B cell (primary cell): ENCODE data around the gene DAW1. TPM values are rescaled to one million over a fixed set of nuclear protein-coding genes. Genes with fewer than 3 reads are reported as not detected.

Source experiments
- ATAC-seq: fragments of 200-7000 bp; cut with Tn5 transposase; one replicate; pipeline ENCODE4 v1.10.0; 2021; ENCODE audit warnings: low read depth, mild to moderate bottlenecking, moderate number of reproducible peaks, moderate library complexity
- CTCF ChIA-PET: fragments of 350-600 bp; sonication (Branson Sonifier 250); formaldehyde crosslinking; loops from one replicate; lab custom pipeline; 2021; ENCODE audit warnings: antibody characterized with exemption, inconsistent platforms; lab: Charles Lee
- POLR2A ChIA-PET: fragments of 350-600 bp; sonication (Branson Sonifier 250); formaldehyde crosslinking; loops from one replicate; lab custom pipeline; 2021; ENCODE audit warnings: antibody characterized with exemption; lab: Charles Lee
- DNase-seq: peaks from one replicate; pipeline ENCODE4 v3.0.0; 2013
- H2AFZ ChIP-seq: 2 replicates; pipeline ENCODE4 v1.6.1; 2012; ENCODE audit warnings: mild to moderate bottlenecking, low read depth, low read length; ENCODE audit not compliant: insufficient read depth, poor library complexity, severe bottlenecking
- H3K27ac ChIP-seq, 2 donors: 1 replicate in 1 of 2; 2 replicates in 1 of 2; pipeline ENCODE4 v1.5.1; 2012 to 2013; ENCODE audit warnings: low read length in 2 of 2, mild to moderate bottlenecking in 2 of 2, moderate library complexity in 1 of 2
- H3K27me3 ChIP-seq, 4 experiments: fragments of 200-600 bp in 1 of 4; sonication (generic) in 1 of 4; replicated peaks in 1 of 4; 1 replicate in 2 of 4; 2 replicates in 2 of 4; pipeline versions ENCODE4 v1.6.1 to v1.7.0; 2013 to 2016; ENCODE audit warnings: low read length in 3 of 4, mild to moderate bottlenecking in 2 of 4, mixed read lengths in 1 of 4, moderate library complexity in 1 of 4; ENCODE audit not compliant: insufficient read depth in 4 of 4, control insufficient read depth in 3 of 4; ENCODE audit errors: control extremely low read depth in 1 of 4
- H3K36me3 ChIP-seq, 2 experiments: replicated peaks in 1 of 2; 1 replicate in 1 of 2; 2 replicates in 1 of 2; pipeline versions ENCODE4 v1.6.1 to v1.7.1; 2013; ENCODE audit warnings: low read length in 1 of 2; ENCODE audit not compliant: insufficient read depth in 2 of 2, control insufficient read depth in 1 of 2; ENCODE audit errors: control extremely low read depth in 1 of 2, extremely low read depth in 1 of 2
- H3K4me1 ChIP-seq, 2 donors: fragments of 200-600 bp in 1 of 2; sonication (generic) in 1 of 2; 1 replicate in 1 of 2; 2 replicates in 1 of 2; pipeline versions ENCODE4 v1.5.1 to v1.6.1; 2013 to 2017; ENCODE audit warnings: low read length in 2 of 2; ENCODE audit not compliant: control insufficient read depth in 2 of 2, insufficient read depth in 2 of 2
- H3K4me2 ChIP-seq: replicated peaks from 2 replicates; pipeline ENCODE3; 2012; ENCODE audit warnings: mild to moderate bottlenecking, low read depth, low read length; ENCODE audit not compliant: poor library complexity, severe bottlenecking
- H3K4me3 ChIP-seq, 5 experiments: fragments of 200-600 bp in 1 of 5; sonication (generic) in 1 of 5; 1 replicate in 3 of 5; 2 replicates in 2 of 5; pipeline versions ENCODE4 v1.5.1 to v1.7.0; 2011 to 2016; ENCODE audit warnings: low read length in 4 of 5, mild to moderate bottlenecking in 4 of 5, low read depth in 2 of 5, control low read depth in 1 of 5, moderate library complexity in 1 of 5; ENCODE audit not compliant: insufficient read depth in 1 of 5; ENCODE audit errors: control extremely low read depth in 1 of 5, extremely low read depth in 1 of 5
- H3K79me2 ChIP-seq: fragments of 200-600 bp; sonication (generic); one replicate; pipeline ENCODE4 v1.6.0; 2016; ENCODE audit warnings: low read length; ENCODE audit not compliant: control insufficient read depth, insufficient read depth
- H3K9ac ChIP-seq: fragments of 200-600 bp; sonication (generic); 2 replicates; pipeline ENCODE4 v1.6.1; 2017; ENCODE audit warnings: mild to moderate bottlenecking, low read length, moderate library complexity
- H3K9me3 ChIP-seq, 3 donors: one replicate each; pipeline versions ENCODE4 v1.6.1 to v1.7.1; 2013; ENCODE audit warnings: low read length in 2 of 3; ENCODE audit not compliant: control insufficient read depth in 2 of 3, insufficient read depth in 1 of 3; ENCODE audit errors: control extremely low read depth in 1 of 3
- H4K20me1 ChIP-seq: 2 replicates; pipeline ENCODE4 v1.6.0; 2012; ENCODE audit warnings: mild to moderate bottlenecking, low read length; ENCODE audit not compliant: insufficient read depth, control insufficient read depth, poor library complexity, severe bottlenecking
- H3K27ac Mint-ChIP-seq: one replicate; pipeline ENCODE4 v1.8.0; 2021; ENCODE audit warnings: mixed read lengths
- H3K27me3 Mint-ChIP-seq: one replicate; pipeline ENCODE4 v1.8.0; 2021; ENCODE audit warnings: mixed read lengths
- H3K4me1 Mint-ChIP-seq: one replicate; pipeline ENCODE4 v1.8.0; 2021; ENCODE audit warnings: mixed read lengths
- H3K4me3 Mint-ChIP-seq: one replicate; pipeline ENCODE4 v1.8.0; 2021; ENCODE audit warnings: mixed read lengths
- H3K9me3 Mint-ChIP-seq: one replicate; pipeline ENCODE4 v1.8.0; 2022; ENCODE audit warnings: mixed read lengths; ENCODE audit not compliant: insufficient read depth
- CTCF ChIP-seq: fragments of 200-600 bp; IDR thresholded peaks from one replicate; pipeline ENCODE4 v1.8.0; 2022; ENCODE audit warnings: antibody characterized with exemption, mild to moderate bottlenecking
- EZH2 ChIP-seq: IDR thresholded peaks from 2 replicates; pipeline ENCODE4 v1.6.1; 2012; ENCODE audit warnings: borderline replicate concordance, low read depth, mild to moderate bottlenecking, moderate library complexity, low read length; ENCODE audit not compliant: insufficient read depth, poor library complexity, severe bottlenecking
- WGBS: methylation state at CpG from one replicate; pipeline ENCODE4 v1.1.5; 2013; ENCODE audit warnings: missing lambda C conversion rate; ENCODE audit not compliant: insufficient coverage; 5-methylcytosine and 5-hydroxymethylcytosine counted together
- intact Hi-C: fragments of 100-400 bp; cut with micrococcal nuclease; formaldehyde crosslinking; loops from one replicate; pipeline ENCODE4 v1.10.0; 2022
- polyA plus RNA-seq: library from polyadenylated mRNA; depleted of rRNA; stranded (reverse); fragments of >200 nt; gene quantifications from 2 replicates; pipeline ENCODE4 v1.2.3, GENCODE V29; 2012
- total RNA-seq, 2 donors: library from RNA; stranded (reverse); fragments of 120-200 nt in 1 of 2; gene quantifications; 1 replicate in 1 of 2; 2 replicates in 1 of 2; pipeline versions ENCODE4 v1.2.3 to v1.2.4, GENCODE V29; 2013 to 2022

The DAW1 gene
- total and polyA plus RNA-seq, 2 donors (not counting 1 experiment from before 2014, with no cell fraction given), result not detected

DNA sequence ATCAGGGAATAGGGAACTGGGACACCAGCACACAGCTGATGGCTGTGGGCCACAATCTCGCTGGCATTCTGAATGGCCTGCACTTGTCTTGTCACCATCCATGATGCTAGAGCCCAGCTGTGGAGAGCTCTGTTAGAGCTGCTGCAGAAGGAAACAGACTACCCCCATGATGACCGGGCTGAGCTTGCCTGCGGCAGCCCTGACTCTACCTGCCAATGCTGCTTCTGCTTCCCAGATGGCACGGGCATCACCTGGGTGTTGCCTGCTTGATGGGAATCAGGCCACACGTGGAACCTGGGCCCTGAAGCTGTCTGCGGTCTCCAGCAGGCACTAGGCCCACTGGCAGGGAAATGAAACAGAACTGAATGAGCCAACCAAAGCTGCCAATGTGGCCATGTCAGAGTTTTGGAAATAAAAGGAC lies 11.2 kb upstream of the DAW1 start:
- H3K4me1 ChIP-seq, result no peaks in the 10 kb centered on the region
- H3K4me1 Mint-ChIP-seq, result no peaks in the 10 kb centered on the region
- H3K4me3 Mint-ChIP-seq, result no peak overlapping the region
- no peak overlapping the region for H2AFZ ChIP-seq
- H3K27ac Mint-ChIP-seq, result no peak overlapping the region
- H3K4me3 ChIP-seq, result no peak overlapping the region
- ATAC-seq (no peak), DNase-seq (no peak)
- intact Hi-C loops, result no loop called here
- H3K9me3 ChIP-seq, result no peaks in the 10 kb centered on the region
- H3K9me3 Mint-ChIP-seq, result no peaks in the 10 kb centered on the region
- ChIA-PET CTCF (interaction anchor here (1.2 kb wide), 1 partner anchor 30 kb away, joined by 4 read pairs; no protein-coding TSS in a partner anchor), POLR2A (no interaction called here)
- H3K27me3 ChIP-seq, result no peaks in the 10 kb centered on the region
- no peak overlapping the region for H3K4me2 ChIP-seq
- no peaks in the 10 kb centered on the region for H4K20me1 ChIP-seq
- no peaks in the 10 kb centered on the region for H3K79me2 ChIP-seq
- TF ChIP-seq EZH2, result no peak
- H3K9ac ChIP-seq, result no peak overlapping the region
- H3K27ac ChIP-seq, result no peak overlapping the region
- H3K27me3 Mint-ChIP-seq, result no peaks in the 10 kb centered on the region
- WGBS, result 92% methylated on average over 6 of the region's 6 CpGs
- no peaks in the 10 kb centered on the region for H3K36me3 ChIP-seq

GRCh38 chr2:227861011-227861410 lies 10.4 kb upstream of the DAW1 start:
- H3K4me3 ChIP-seq, result no peak overlapping the region
- Mint-ChIP-seq H3K4me1 (no peaks in the 10 kb centered on the region), H3K27ac (no peak overlapping the region), H3K4me3 (no peak overlapping the region), H3K27me3 (peaks cover 4% of the 10 kb centered on the region), H3K9me3 (no peaks in the 10 kb centered on the region)
- no peaks in the 10 kb centered on the region for H3K36me3 ChIP-seq
- no peaks in the 10 kb centered on the region for H3K27me3 ChIP-seq
- ATAC-seq (no peak), DNase-seq (no peak)
- H3K27ac ChIP-seq, result no peak overlapping the region
- intact Hi-C loops, result no loop called here
- WGBS, result 86% methylated on average over 1 of the region's 2 CpGs
- no peak for TF ChIP-seq CTCF
- no peaks in the 10 kb centered on the region for H3K9me3 ChIP-seq
- H3K4me1 ChIP-seq, result no peaks in the 10 kb centered on the region
- ChIA-PET POLR2A (no interaction called here), CTCF (interaction anchor here (0.6 to 1.2 kb wide), 2 partner anchors 19 to 29 kb away, joined by 3 to 4 read pairs; no protein-coding TSS in a partner anchor)
- no peak overlapping the region for H2AFZ ChIP-seq
- no peak overlapping the region for H3K4me2 ChIP-seq
- no peak overlapping the region for H3K9ac ChIP-seq
- no peaks in the 10 kb centered on the region for H4K20me1 ChIP-seq
- H3K79me2 ChIP-seq, result no peaks in the 10 kb centered on the region
